CD14-positive monocyte (primary cell): ENCODE data around the gene TNFSF4. TPM values are rescaled to one million over a fixed set of nuclear protein-coding genes. Genes with fewer than 3 reads are reported as not detected.

Experiments
- DNase-seq, 3 donors: peaks; one replicate each; pipeline ENCODE4 v3.0.0-alpha.2; 2011 to 2022
- H2AFZ ChIP-seq: 2 replicates; pipeline ENCODE4 v1.6.0; 2012; ENCODE audit warnings: mild to moderate bottlenecking, low read depth, low read length, inconsistent platforms; ENCODE audit not compliant: insufficient read depth, poor library complexity, severe bottlenecking
- H3K27ac ChIP-seq, 2 donors: 1 replicate in 1 of 2; 2 replicates in 1 of 2; pipeline ENCODE4 v1.5.1; 2012 to 2013; ENCODE audit warnings: low read length in 2 of 2, control low read depth in 1 of 2, inconsistent platforms in 1 of 2, low read depth in 1 of 2, mild to moderate bottlenecking in 1 of 2
- H3K27me3 ChIP-seq, 2 donors: one replicate each; pipeline versions ENCODE4 v1.6.0 to v1.6.1; 2011 to 2013; ENCODE audit warnings: low read length in 2 of 2; ENCODE audit not compliant: control insufficient read depth in 2 of 2, insufficient read depth in 2 of 2
- H3K36me3 ChIP-seq, 2 donors: replicated peaks in 1 of 2; 1 replicate in 1 of 2; 2 replicates in 1 of 2; pipeline versions ENCODE4 v1.5.1 to v1.6.1; 2012 to 2013; ENCODE audit warnings: low read length in 2 of 2, control low read depth in 1 of 2, inconsistent platforms in 1 of 2, mild to moderate bottlenecking in 1 of 2; ENCODE audit not compliant: insufficient read depth in 2 of 2, control insufficient read depth in 1 of 2
- H3K4me1 ChIP-seq, 2 donors: 1 replicate in 1 of 2; 2 replicates in 1 of 2; pipeline versions ENCODE4 v1.5.1 to v1.6.1; 2012 to 2013; ENCODE audit warnings: low read length in 2 of 2, control low read depth in 1 of 2, inconsistent platforms in 1 of 2, mild to moderate bottlenecking in 1 of 2, moderate library complexity in 1 of 2; ENCODE audit not compliant: insufficient read depth in 2 of 2, control insufficient read depth in 1 of 2
- H3K4me2 ChIP-seq: replicated peaks from 2 replicates; pipeline ENCODE3; 2012; ENCODE audit warnings: low read length, moderate library complexity, mild to moderate bottlenecking; ENCODE audit not compliant: poor library complexity, severe bottlenecking; ENCODE audit errors: extremely low read depth
- H3K4me3 ChIP-seq, 3 experiments: fragments of 200-600 bp in 1 of 3; sonication (generic) in 1 of 3; replicated peaks in 1 of 3; 1 replicate in 2 of 3; 2 replicates in 1 of 3; pipeline ENCODE4 v1.5.1; 2011 to 2013; ENCODE audit warnings: low read length in 3 of 3, mild to moderate bottlenecking in 3 of 3, control low read depth in 2 of 3, low read depth in 2 of 3, inconsistent platforms in 1 of 3, moderate library complexity in 1 of 3
- H3K79me2 ChIP-seq: 2 replicates; pipeline ENCODE4 v1.6.0; 2012; ENCODE audit warnings: mild to moderate bottlenecking, control low read depth, inconsistent platforms, low read length, moderate library complexity; ENCODE audit not compliant: insufficient read depth
- H3K9ac ChIP-seq: 2 replicates; pipeline ENCODE4 v1.6.0; 2017; ENCODE audit warnings: low read length, mild to moderate bottlenecking; ENCODE audit not compliant: insufficient read depth, poor library complexity, severe bottlenecking
- H3K9me3 ChIP-seq, 2 donors: replicated peaks in 1 of 2; 1 replicate in 1 of 2; 2 replicates in 1 of 2; pipeline versions ENCODE4 v1.5.1 to v1.6.1; 2012 to 2013; ENCODE audit warnings: low read length in 2 of 2, control low read depth in 1 of 2; ENCODE audit not compliant: control insufficient read depth in 1 of 2, insufficient read depth in 1 of 2
- H4K20me1 ChIP-seq: 2 replicates; pipeline ENCODE4 v1.6.0; 2012; ENCODE audit warnings: mild to moderate bottlenecking, low read length, control low read depth, moderate library complexity; ENCODE audit not compliant: insufficient read depth
- H3K27ac Mint-ChIP-seq, 7 donors: one replicate each; pipeline ENCODE4 v1.8.0; 2020; ENCODE audit warnings: mild to moderate bottlenecking in 7 of 7, mixed read lengths in 7 of 7, moderate library complexity in 6 of 7, inconsistent platforms in 2 of 7
- H3K27me3 Mint-ChIP-seq, 3 donors: one replicate each; pipeline ENCODE4 v1.8.0; 2021 to 2022; ENCODE audit warnings: low read depth in 3 of 3, mild to moderate bottlenecking in 3 of 3, mixed read lengths in 3 of 3, moderate library complexity in 3 of 3, inconsistent platforms in 1 of 3
- H3K36me3 Mint-ChIP-seq, 2 donors: one replicate each; pipeline ENCODE4 v1.8.0; 2020; ENCODE audit warnings: mixed read lengths in 2 of 2, inconsistent platforms in 1 of 2, mild to moderate bottlenecking in 1 of 2
- H3K4me1 Mint-ChIP-seq: one replicate; pipeline ENCODE4 v1.8.0; 2020; ENCODE audit warnings: mild to moderate bottlenecking, mixed read lengths
- H3K4me3 Mint-ChIP-seq, 2 donors: one replicate each; pipeline ENCODE4 v1.8.0; 2020; ENCODE audit warnings: mild to moderate bottlenecking in 2 of 2, mixed read lengths in 2 of 2, moderate library complexity in 1 of 2
- H3K9me3 Mint-ChIP-seq, 7 donors: one replicate each; pipeline ENCODE4 v1.8.0; 2020 to 2022; ENCODE audit warnings: mixed read lengths in 7 of 7, mild to moderate bottlenecking in 6 of 7, moderate library complexity in 6 of 7, inconsistent platforms in 2 of 7
- CTCF ChIP-seq: fragments of 200-600 bp; IDR thresholded peaks from one replicate; pipeline ENCODE4 v1.8.0; 2022; ENCODE audit warnings: antibody characterized with exemption, mild to moderate bottlenecking
- WGBS: methylation state at CpG from one replicate; pipeline ENCODE4 v1.1.5; 2013; ENCODE audit warnings: missing lambda C conversion rate; ENCODE audit not compliant: insufficient coverage; 5-methylcytosine and 5-hydroxymethylcytosine counted together
- intact Hi-C, 2 donors: fragments of 100-400 bp; cut with micrococcal nuclease; formaldehyde crosslinking; loops; one replicate each; pipeline versions ENCODE4 v1.15.0 to v1.15.1; 2023
- polyA plus RNA-seq, 3 donors: library from polyadenylated mRNA; depleted of rRNA in 1 of 3; unstranded in 2 of 3; stranded (reverse) in 1 of 3; fragments of 300-500 nt in 2 of 3; fragments of >200 nt in 1 of 3; fragmentation: Illumina TruSeq in 2 of 3; gene quantifications; 1 replicate in 2 of 3; 2 replicates in 1 of 3; pipeline ENCODE4 v1.2.3, GENCODE V29; 2012 to 2021

Gene TNFSF4
- polyA plus RNA-seq, 3 donors, result 0.21 to 0.40 (median 0.38) TPM

- Histone ChIP-seq H2AFZ (no peak overlapping the region), H3K9me3 (no peaks in the 10 kb centered on the region), H3K9ac (no peak overlapping the region), H3K4me2 (no peak overlapping the region), H3K79me2 (no peaks in the 10 kb centered on the region), H3K4me3 (no peak overlapping the region), H3K27ac (no peak overlapping the region), H3K36me3 (no peaks in the 10 kb centered on the region), H3K27me3 (no peaks in the 10 kb centered on the region), H3K4me1 (peaks cover 23 to 30% of the 10 kb centered on the region in 2 donors), H4K20me1 (no peaks in the 10 kb centered on the region)
- no peaks in the 10 kb centered on the region for H3K36me3 Mint-ChIP-seq
- intact Hi-C loops, result loop anchor here in 1 of 2 donors (5.0 kb wide), 1 partner anchor 462 kb away; no protein-coding TSS in a partner anchor
- H3K4me3 Mint-ChIP-seq, result no peak overlapping the region
- WGBS, result no CpG with 5 or more reads among the region's 1 CpG
- DNase-seq, result no peak
- peaks cover 0 to 3% (median 0%) of the 10 kb centered on the region in 3 donors for H3K27me3 Mint-ChIP-seq
- H3K9me3 Mint-ChIP-seq, result peaks cover 0 to 2% (median 0%) of the 10 kb centered on the region in 7 donors
- H3K27ac Mint-ChIP-seq, result peak overlapping the region in 1 of 7 donors; percentile 25
- TF ChIP-seq CTCF, result no peak
- H3K4me1 Mint-ChIP-seq, result peaks cover 34% of the 10 kb centered on the region
Measured at GRCh38 chr1:173204693-173205092, 2.4 kb downstream of the TNFSF4 start.

- no peak overlapping the region for H3K4me3 Mint-ChIP-seq
- intact Hi-C loops, result loop anchor here in 1 of 2 donors (5.0 kb wide), 1 partner anchor 460 kb away; no protein-coding TSS in a partner anchor
- H2AFZ ChIP-seq, result no peak overlapping the region
- H3K4me1 ChIP-seq, result peaks cover 23 to 26% of the 10 kb centered on the region in 2 donors
- H4K20me1 ChIP-seq, result no peaks in the 10 kb centered on the region
- WGBS, result 0% methylated on average over 1 of the region's 5 CpGs
- H3K27me3 Mint-ChIP-seq, result peaks cover 0 to 5% (median 0%) of the 10 kb centered on the region in 3 donors
- H3K4me3 ChIP-seq, result no peak overlapping the region
- DNase-seq, result peak in 2 of 3 donors; percentile 37 to 55
- H3K27ac ChIP-seq, result no peak overlapping the region
- no peak overlapping the region for H3K4me2 ChIP-seq
- no peaks in the 10 kb centered on the region for H3K27me3 ChIP-seq
- no peaks in the 10 kb centered on the region for H3K9me3 ChIP-seq
- H3K27ac Mint-ChIP-seq, result no peak overlapping the region
- no peaks in the 10 kb centered on the region for H3K79me2 ChIP-seq
- peaks cover 0 to 2% (median 0%) of the 10 kb centered on the region in 7 donors for H3K9me3 Mint-ChIP-seq
- no peaks in the 10 kb centered on the region for H3K36me3 Mint-ChIP-seq
- peaks cover 31% of the 10 kb centered on the region for H3K4me1 Mint-ChIP-seq
- peak; percentile 69 for TF ChIP-seq CTCF
- no peaks in the 10 kb centered on the region for H3K36me3 ChIP-seq
- H3K9ac ChIP-seq, result no peak overlapping the region
Measured at GRCh38 chr1:173202424-173203145, 4.5 kb downstream of the TNFSF4 start.
